Nephron progenitor cell (in vitro differentiated cells): Measurements from ENCODE around the gene RNFT2.

Experiments used
- DNase-seq: peaks from one replicate; pipeline ENCODE4 v3.0.0; 2021
- H3K27ac Mint-ChIP-seq: 2 replicates; pipeline ENCODE4 v1.8.0; 2021; ENCODE audit warnings: mild to moderate bottlenecking, moderate library complexity, mixed read lengths
- H3K27me3 Mint-ChIP-seq: 2 replicates; pipeline ENCODE4 v1.8.0; 2021; ENCODE audit warnings: mild to moderate bottlenecking, low read depth, mixed read lengths; ENCODE audit not compliant: poor library complexity
- H3K36me3 Mint-ChIP-seq: 2 replicates; pipeline ENCODE4 v1.8.0; 2021; ENCODE audit warnings: low read depth, mixed read lengths
- H3K4me1 Mint-ChIP-seq: 2 replicates; pipeline ENCODE4 v1.8.0; 2021; ENCODE audit warnings: mixed read lengths
- H3K4me3 Mint-ChIP-seq: 2 replicates; pipeline ENCODE4 v1.8.0; 2021; ENCODE audit warnings: mild to moderate bottlenecking, moderate library complexity, mixed read lengths
- H3K9me3 Mint-ChIP-seq: 2 replicates; pipeline ENCODE4 v1.8.0; 2021; ENCODE audit warnings: mild to moderate bottlenecking, moderate library complexity, mixed read lengths
- CTCF ChIP-seq: fragments of 200-600 bp; sonication (generic); IDR thresholded peaks from 2 replicates; pipeline ENCODE4 v1.5.0; 2021; ENCODE audit warnings: antibody characterized with exemption

The RNFT2 gene

GRCh38 chr12:116790066-116790465, 52.0 kb downstream of the RNFT2 start:
- no peak for DNase-seq
- no peak overlapping the region for H3K4me3 Mint-ChIP-seq
- H3K4me1 Mint-ChIP-seq = no peaks in the 10 kb centered on the region
- no peaks in the 10 kb centered on the region for H3K27me3 Mint-ChIP-seq
- H3K27ac Mint-ChIP-seq = no peak overlapping the region
- no peak for TF ChIP-seq CTCF
- peaks cover 46% of the 10 kb centered on the region for H3K36me3 Mint-ChIP-seq
- no peaks in the 10 kb centered on the region for H3K9me3 Mint-ChIP-seq

GRCh38 chr12:116792403-116792802, 54.3 kb downstream of the RNFT2 start:
- Mint-ChIP-seq H3K4me1 (no peaks in the 10 kb centered on the region), H3K9me3 (peaks cover 9% of the 10 kb centered on the region), H3K4me3 (no peak overlapping the region), H3K27ac (peak overlapping the region; percentile 74), H3K36me3 (peaks cover 44% of the 10 kb centered on the region), H3K27me3 (no peaks in the 10 kb centered on the region)
- TF ChIP-seq CTCF = no peak
- DNase-seq = no peak

GRCh38 chr12:116794725-116795124, 56.6 kb downstream of the RNFT2 start:
- Mint-ChIP-seq H3K4me3 (no peak overlapping the region), H3K9me3 (peaks cover 30% of the 10 kb centered on the region), H3K27ac (no peak overlapping the region), H3K27me3 (peaks cover 5% of the 10 kb centered on the region), H3K36me3 (peaks cover 63% of the 10 kb centered on the region), H3K4me1 (no peaks in the 10 kb centered on the region)
- no peak for DNase-seq
- TF ChIP-seq CTCF = no peak

GRCh38 chr12:116797885-116798284, 59.8 kb downstream of the RNFT2 start:
- Mint-ChIP-seq H3K27ac (no peak overlapping the region), H3K4me1 (no peaks in the 10 kb centered on the region), H3K27me3 (peaks cover 5% of the 10 kb centered on the region), H3K4me3 (no peak overlapping the region), H3K9me3 (peaks cover 35% of the 10 kb centered on the region), H3K36me3 (peaks cover 65% of the 10 kb centered on the region)
- no peak for TF ChIP-seq CTCF
- no peak for DNase-seq

GRCh38 chr12:116798719-116799118, 60.6 kb downstream of the RNFT2 start:
- Mint-ChIP-seq H3K4me3 (no peak overlapping the region), H3K9me3 (peaks cover 35% of the 10 kb centered on the region), H3K4me1 (no peaks in the 10 kb centered on the region), H3K27me3 (peaks cover 5% of the 10 kb centered on the region), H3K27ac (no peak overlapping the region), H3K36me3 (peaks cover 65% of the 10 kb centered on the region)
- TF ChIP-seq CTCF = no peak
- no peak for DNase-seq

GRCh38 chr12:116799955-116800354, 61.8 kb downstream of the RNFT2 start:
- Mint-ChIP-seq H3K4me1 (no peaks in the 10 kb centered on the region), H3K27ac (no peak overlapping the region)
- no peak for DNase-seq

More at GRCh38 chr12:116799955-116800354, 61.8 kb downstream of the RNFT2 start:
- Mint-ChIP-seq H3K27me3 (peaks cover 5% of the 10 kb centered on the region), H3K36me3 (peaks cover 63% of the 10 kb centered on the region), H3K4me3 (no peak overlapping the region), H3K9me3 (peaks cover 35% of the 10 kb centered on the region)
- no peak for TF ChIP-seq CTCF
